OCI-LY3 (cell line): ENCODE data around the gene IBTK.

Source experiments
- CTCF ChIP-seq: fragments of 200-600, 300-600 bp; sonication (generic); IDR thresholded peaks from 2 replicates; pipeline ENCODE4 v1.5.1; 2014; ENCODE audit warnings: antibody characterized with exemption, low read length, low read depth
- EZH2phosphoT487 ChIP-seq: fragments of 200-600 bp; shearing (Covaris generic); IDR thresholded peaks from 2 replicates; pipeline ENCODE4 v1.6.1; 2018; ENCODE audit warnings: antibody characterized with exemption, mixed run types, low read depth

- TF ChIP-seq EZH2phosphoT487 (no peak), CTCF (peak; percentile 65)
These were observed 69.3 kb downstream of the IBTK start for GRCh38 chr6:82178077-82178758.
